H1 (cell line): ENCODE measurements around the gene DCBLD1. TPM values are rescaled to one million over a fixed set of nuclear protein-coding genes. Genes with fewer than 3 reads are reported as not detected.

Experiments
- CBX5 ChIP-seq: fragments of 300-800, 300-1000 bp; sonication (generic); IDR thresholded peaks from 2 replicates; pipeline ENCODE4 v1.7.1; 2016; ENCODE audit warnings: antibody characterized with exemption, low read length, low read depth
- CEBPB ChIP-seq: IDR thresholded peaks from 2 replicates; pipeline ENCODE4 v1.6.1; 2012; ENCODE audit warnings: low read depth, low read length
- EP300 ChIP-seq, 2 experiments: IDR thresholded peaks; 1 replicate in 1 of 2; 2 replicates in 1 of 2; pipeline ENCODE4 v1.6.1; 2011 to 2012; ENCODE audit warnings: low read depth in 2 of 2, low read length in 2 of 2, mild to moderate bottlenecking in 2 of 2, borderline replicate concordance in 1 of 2, inconsistent platforms in 1 of 2, moderate library complexity in 1 of 2
- JUND ChIP-seq: IDR thresholded peaks from 2 replicates; pipeline ENCODE4 v1.6.1; 2011; ENCODE audit warnings: mild to moderate bottlenecking, improper control_type of control experiment, low read length
- POU5F1 ChIP-seq: IDR thresholded peaks from 2 replicates; pipeline ENCODE4 v1.6.1; 2011; ENCODE audit warnings: low read depth, mild to moderate bottlenecking, low read length, moderate library complexity
- SUZ12 ChIP-seq: fragments of 200-600 bp; sonication (generic); IDR thresholded peaks from 2 replicates; pipeline ENCODE4 v1.6.1; 2012; ENCODE audit warnings: mild to moderate bottlenecking, inconsistent platforms, low read length, moderate library complexity, mixed read lengths
- YY1 ChIP-seq: IDR thresholded peaks from 2 replicates; pipeline ENCODE4 v1.6.1; 2011; ENCODE audit warnings: low read depth, mild to moderate bottlenecking, low read length
- polyA plus RNA-seq, 7 experiments: library from polyadenylated mRNA; depleted of rRNA in 3 of 7; stranded (reverse) in 5 of 7; unstranded in 2 of 7; fragments of >200 nt in 5 of 7; fragments of 200-250 nt in 2 of 7; gene quantifications; 1 replicate in 5 of 7; 2 replicates in 1 of 7; 4 replicates in 1 of 7; pipeline versions ENCODE4 v1.2.1 to v1.2.3, GENCODE V29; 2011 to 2013; ENCODE audit warnings: missing spikeins in 2 of 7, mixed read lengths in 2 of 7
- total RNA-seq: library from RNA; stranded (reverse); fragmentation: NEBNext Ultra II Directional; extraction: Animal tissue kit (Norgen Biotek cat#: 25700); gene quantifications from 2 replicates; pipeline ENCODE4 v1.2.1, GENCODE V29; 2021

Gene DCBLD1
- total and polyA plus RNA-seq, 2 of the 8 experiments (the other 6 are each of a cell fraction or from before 2014, with no cell fraction given) = 3.9 to 11.2 TPM

- TF ChIP-seq EP300 (IDR thresholded peaks at IDR 0.05; ENCODE audit: borderline replicate concordance in 1 of 2, low read depth in 2 of 2, low read length in 2 of 2) (no peak), CBX5 (no peak), POU5F1 (no peak), JUND (no peak), YY1 (no peak), SUZ12 (no peak), CEBPB (no peak)
These were observed 76.8 kb downstream of the DCBLD1 start (continued) for GRCh38 chr6:117559299-117559698.
